Inferior parietal cortex (tissue), 1 donor: Measurements from ENCODE around the gene STARD5.

ENCODE experiments used
- DNase-seq: peaks from one replicate; pipeline ENCODE4 v3.0.0-alpha.2; 2016; ENCODE audit errors: extremely low spot score

The STARD5 gene

DNA sequence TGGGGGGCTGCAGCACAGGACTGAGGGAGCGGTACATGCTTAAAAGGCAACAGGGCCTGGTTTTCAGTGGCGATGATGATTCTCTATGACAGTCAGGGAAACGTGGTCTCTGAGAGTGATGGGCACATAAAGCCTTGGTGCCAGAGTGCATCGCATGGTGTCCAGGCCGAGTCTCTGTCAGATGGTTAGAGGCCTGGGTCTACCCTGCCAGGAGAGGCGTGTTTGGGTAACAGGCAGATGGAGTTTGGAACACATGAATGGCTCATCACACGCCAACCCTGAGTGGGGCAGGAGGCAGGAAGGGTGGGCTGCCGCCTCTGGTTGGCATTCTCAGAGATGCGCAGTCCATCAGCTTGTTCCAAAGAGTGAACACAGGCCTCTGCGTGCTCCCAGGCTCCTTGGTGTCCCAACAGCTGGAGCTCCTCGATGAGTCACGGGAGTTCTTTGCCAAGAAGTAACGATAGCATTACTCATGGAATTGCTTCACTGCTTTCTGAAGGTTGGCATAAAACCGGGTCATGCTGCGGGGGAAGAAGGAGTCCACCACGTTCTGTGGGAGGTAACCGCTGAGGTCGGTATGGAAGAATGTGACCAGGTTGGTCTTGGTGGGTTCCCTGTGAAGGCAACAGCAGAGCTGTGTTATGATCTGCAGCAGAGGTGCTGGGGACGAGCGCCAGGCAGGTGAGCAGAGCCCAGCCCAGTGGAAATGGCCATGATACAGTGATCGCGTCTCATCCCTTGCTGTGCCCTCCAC lies 11.0 kb downstream of the STARD5 start:
- DNase-seq: peak; percentile 48

DNA sequence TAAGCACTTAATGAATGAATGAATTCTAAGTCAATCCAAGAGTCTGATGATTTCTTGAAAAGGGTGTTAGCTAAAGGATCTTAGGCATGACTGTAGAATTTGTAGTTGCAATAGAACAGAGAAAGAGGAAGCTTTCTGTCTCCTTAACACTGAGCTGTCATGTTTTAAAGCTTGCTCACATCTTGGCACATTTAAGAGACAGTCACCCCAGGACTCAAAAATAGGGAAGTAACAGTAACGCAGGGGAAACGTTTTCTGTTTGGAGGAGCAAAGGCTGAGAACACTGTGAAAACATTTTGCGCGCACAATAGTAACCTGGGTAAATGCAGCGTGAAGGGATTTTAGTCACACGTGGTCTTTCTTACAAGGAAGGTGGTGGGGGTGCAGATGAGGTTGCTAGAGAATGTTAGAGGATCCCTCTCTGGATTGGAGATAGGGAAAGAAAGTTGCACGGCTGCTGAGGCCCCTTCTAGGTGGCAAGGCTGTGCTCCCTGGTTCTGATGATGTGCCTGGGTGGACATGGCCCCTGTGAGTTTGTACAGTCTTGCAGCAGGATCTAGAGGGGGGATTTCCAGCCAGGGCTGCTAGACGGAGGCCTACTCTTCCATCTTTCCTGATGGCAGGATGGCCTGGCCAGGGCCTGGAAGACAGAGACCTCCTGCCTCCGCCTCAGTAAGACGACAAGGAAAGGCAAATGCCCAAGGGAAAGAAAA lies 12.0 kb downstream of the STARD5 start:
- no peak for DNase-seq

- no peak for DNase-seq
Observed at GRCh38 chr15:81310480-81310879, 13.5 kb downstream of the STARD5 start.

- no peak for DNase-seq
Observed at GRCh38 chr15:81309647-81310450, 14.1 kb downstream of the STARD5 start.

GRCh38 chr15:81308260-81308659 lies 15.7 kb downstream of the STARD5 start:
- no peak for DNase-seq

GRCh38 chr15:81304226-81304625 lies 19.7 kb downstream of the STARD5 start:
- DNase-seq: no peak

DNA sequence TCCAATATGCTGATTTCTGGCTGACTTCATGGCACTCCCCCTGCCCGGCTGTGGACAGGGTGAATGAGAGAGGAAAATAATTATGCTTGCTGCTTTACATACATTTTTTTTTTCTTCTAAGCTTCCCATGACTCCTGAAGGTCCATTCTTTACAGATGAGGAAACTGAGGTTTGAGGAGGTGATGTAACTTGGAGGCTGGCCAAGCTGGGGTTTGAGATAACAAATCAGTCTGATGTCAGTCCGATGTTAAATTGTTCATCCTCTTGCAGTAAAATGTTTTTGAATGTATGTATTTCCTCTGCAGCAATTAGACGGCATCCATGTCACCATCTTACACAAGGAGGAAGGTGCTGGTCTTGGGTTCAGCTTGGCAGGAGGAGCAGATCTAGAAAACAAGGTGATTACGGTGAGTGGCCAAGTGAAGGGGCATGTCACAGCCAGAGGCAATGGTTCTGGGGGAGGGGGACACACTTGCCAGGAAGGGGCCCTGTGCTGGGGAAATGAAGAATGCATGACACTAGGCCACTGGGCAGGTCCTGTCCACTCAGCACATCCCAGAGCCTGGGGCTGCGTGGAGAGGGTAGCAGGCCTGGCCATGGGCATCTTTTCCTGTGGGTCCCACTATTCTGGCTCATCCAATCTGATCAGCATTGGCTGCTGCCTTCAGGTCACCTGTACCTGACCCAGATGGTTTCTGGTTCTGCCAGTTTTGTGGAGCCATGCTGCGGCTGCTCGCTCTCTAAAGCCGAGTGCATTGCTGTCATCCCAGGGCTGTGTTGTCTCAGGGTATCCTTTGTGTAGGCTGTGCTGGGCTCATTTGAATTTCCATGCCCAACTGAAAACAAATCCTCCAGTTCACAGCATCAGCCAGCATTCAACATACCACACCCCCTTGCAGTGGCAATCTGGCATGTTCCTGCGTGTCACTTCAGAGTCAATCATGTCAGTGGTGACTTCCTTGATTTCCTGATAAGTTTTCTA lies 20.4 kb downstream of the STARD5 start:
- DNase-seq: no peak

- DNase-seq: no peak
Observed at GRCh38 chr15:81302701-81303109, 21.2 kb downstream of the STARD5 start.

DNA sequence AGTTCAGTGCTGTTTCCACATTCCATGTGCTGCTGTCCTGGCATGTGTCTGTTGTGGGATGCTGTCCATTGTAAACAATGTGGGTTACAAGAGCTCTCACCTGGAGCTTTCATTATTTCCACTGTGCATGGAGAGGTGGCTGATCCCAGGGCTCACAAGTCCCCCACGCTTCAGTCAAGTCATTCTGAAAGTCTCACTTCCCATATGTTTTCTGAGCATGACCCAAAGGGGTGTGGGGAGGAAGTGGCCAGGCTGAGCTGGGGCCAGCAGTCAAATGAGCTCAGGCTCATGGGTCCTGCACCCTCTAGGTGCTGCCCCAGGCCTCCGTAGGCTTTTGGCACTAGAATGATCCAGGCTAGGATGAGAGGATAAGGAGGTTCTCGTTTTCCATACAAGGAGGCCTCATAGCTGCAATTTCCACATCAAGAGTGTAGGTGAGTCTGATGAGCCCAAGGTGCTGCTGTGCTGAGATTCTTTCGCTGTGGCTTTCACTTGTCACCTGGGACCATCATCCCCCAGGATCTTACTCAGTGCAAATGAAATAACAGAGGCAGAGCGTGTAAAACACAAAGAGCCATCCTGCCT lies 22.0 kb downstream of the STARD5 start:
- DNase-seq: no peak

DNA sequence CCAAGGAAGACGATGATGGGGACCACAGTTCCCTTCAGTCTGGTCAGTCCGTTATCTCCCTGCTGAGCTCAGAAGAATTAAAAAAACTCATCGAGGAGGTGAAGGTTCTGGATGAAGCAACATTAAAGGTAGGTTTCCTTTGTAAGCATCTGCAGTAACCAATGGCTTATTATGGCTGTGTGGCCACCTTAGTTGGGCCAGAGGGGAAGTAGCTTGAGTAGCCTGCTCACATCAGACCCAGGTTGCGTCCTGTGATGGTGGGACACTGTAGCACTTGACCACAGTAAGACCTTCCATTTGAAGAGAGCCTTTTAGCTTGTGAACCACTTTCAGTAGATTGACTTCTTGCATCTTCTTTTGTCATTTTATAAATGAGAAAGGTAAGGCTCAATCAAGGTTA lies 22.6 kb downstream of the STARD5 start:
- no peak for DNase-seq

DNA sequence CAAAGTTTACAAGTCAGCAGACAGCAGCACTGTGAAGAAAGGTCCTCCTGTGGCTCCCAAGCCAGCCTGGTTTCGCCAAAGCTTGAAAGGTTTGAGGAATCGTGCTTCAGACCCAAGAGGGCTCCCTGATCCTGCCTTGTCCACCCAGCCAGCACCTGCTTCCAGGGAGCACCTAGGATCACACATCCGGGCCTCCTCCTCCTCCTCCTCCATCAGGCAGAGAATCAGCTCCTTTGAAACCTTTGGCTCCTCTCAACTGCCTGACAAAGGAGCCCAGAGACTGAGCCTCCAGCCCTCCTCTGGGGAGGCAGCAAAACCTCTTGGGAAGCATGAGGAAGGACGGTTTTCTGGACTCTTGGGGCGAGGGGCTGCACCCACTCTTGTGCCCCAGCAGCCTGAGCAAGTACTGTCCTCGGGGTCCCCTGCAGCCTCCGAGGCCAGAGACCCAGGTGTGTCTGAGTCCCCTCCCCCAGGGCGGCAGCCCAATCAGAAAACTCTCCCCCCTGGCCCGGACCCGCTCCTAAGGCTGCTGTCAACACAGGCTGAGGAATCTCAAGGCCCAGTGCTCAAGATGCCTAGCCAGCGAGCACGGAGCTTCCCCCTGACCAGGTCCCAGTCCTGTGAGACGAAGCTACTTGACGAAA lies 24.2 kb downstream of the STARD5 start:
- no peak for DNase-seq

DNA sequence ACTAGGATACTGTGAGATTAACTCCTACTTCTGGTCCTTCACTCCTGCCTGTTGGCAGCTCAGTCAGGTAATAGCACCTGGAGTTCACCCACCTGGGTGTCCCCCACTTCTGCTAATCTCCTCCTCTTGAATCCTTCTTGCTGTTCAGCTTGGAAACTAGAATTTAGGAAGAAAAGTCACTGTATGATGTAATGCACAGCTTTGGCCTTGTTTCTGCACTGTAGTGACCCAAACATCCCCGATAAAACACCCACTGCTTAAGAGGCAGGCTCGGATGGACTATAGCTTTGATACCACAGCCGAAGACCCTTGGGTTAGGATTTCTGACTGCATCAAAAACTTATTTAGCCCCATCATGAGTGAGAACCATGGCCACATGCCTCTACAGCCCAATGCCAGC lies 24.8 kb downstream of the STARD5 start:
- no peak for DNase-seq

DNA sequence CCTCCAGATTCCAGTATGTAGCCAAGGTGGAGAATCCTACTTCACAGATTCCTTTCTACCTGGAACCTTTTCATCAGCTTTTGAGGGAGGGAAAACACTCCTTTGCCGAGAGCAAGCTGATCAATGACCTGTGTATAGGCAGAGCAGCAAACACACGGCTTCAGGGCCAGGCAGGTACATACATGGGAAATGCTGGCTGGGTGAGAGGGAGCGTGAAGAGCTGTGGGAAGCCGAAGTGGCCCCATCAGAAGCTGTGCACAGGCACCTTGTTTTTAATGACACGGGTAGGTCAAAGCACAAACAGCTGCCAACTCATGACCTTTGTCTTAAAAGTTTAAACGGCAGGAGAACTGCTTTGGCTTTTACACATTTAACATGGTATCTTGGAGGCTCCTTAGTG lies 25.3 kb downstream of the STARD5 start:
- DNase-seq: no peak

GRCh38 chr15:81297603-81298575 lies 26.1 kb downstream of the STARD5 start:
- no peak for DNase-seq

- no peak for DNase-seq
Observed at GRCh38 chr15:81297147-81297572, 26.8 kb downstream of the STARD5 start.

DNA sequence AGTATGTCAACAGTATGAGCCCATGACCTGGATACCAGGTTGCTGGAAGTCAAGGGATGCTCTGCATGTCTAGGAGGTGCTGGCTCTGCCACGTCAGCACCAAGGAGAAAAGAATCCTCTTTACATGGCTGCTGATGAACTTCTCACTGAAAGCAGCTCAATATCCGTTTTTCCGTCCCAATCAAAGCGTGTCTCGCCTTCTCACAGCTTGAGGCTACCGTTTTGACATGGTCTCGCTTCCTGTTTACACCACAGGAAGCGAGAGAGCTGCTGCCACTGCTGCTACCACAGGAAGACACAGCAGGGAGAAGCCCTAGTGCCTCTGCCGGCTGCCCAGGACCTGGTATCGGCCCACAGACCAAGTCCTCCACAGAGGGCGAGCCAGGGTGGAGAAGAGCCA lies 27.3 kb downstream of the STARD5 start:
- DNase-seq: no peak

DNA sequence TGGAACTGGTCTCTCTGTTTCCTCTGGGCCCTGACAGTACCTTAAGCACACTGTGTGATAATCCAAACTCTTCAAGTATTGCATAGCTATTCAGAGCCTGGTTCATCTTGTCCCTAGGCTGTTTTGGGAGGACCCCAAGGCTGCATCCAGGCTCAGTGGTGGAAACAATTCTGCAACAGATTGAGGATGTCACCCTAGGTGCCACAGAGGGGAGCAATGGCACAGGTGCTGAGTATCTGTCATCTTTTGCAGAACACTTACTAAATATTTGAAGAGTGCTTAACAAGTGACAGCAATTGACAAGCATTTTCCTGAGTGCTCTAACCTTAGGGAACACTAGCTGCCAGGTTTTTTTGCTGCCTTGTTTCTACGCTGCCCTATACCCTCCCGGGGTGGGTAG lies 27.8 kb downstream of the STARD5 start:
- no peak for DNase-seq

DNA sequence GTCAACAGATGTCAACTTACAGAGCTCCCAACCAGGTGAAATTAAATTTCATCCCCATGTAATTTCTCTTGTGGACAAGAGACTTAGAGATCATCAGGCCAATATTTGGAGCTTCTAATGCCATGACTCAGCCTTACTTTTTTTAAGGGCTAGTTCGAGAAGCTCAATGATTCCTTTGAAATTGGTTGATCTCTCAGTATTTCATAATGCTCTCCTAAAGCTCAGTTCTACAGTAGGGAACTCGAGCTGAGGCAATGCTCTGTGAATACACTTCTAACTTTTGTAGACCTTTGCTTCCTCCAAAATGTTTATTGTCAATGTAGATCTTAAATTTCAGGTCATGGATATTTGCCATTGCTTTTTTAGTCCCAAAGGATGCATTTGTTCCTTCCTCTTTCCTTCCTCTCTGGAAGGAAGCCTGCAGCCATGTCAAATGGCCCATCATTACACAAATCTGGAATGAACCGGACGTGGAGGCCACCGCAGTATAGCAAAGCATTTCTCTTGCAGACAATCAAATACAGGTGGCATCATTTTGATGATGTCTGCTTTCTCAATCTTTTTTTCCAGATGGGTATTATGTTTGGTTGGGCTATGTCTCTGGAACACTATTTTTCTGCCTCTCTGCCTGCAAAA lies 28.3 kb downstream of the STARD5 start:
- no peak for DNase-seq

DNA sequence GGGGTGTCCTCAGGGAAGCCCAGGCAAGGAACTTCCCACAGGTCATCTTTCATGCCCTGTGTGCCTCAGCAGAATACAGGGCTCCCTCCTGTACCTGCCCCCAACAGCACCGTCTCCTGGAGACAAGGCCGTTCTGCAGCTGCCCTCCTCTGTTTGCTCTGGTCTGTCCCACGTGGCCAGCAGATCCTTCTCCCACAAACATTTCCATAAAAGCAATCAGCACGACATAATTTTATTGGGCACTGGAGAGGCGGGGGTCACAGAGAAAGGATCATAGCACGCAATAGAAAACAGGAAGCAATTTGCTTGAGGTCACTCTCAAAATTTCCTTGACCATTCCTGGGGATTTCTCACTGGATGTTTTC lies 29.4 kb downstream of the STARD5 start:
- no peak for DNase-seq
